Measurements from ENCODE around the gene FCMR.
A peak's percentile ranks its signal among the peaks of the same experiment; 100 is the strongest.

FCMR gene

DNA sequence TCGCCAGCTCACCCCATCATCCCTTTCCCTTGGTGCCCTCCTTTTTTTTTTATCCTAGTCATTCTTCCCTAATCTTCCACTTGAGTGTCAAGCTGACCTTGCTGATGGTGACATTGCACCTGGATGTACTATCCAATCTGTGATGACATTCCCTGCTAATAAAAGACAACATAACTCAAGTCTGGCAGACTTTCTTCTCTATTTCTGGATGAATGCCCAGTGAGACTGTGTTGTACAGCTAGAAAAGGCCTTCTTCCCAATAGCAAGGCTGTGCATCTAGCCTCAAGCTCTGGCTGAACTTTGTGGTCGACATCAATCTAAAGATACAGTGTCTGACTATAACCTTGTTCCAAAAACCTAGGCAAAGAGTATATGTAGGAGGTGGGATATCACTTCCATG lies 18.1 kb downstream of the FCMR start:
- FAIRE-seq, result no peak

DNA sequence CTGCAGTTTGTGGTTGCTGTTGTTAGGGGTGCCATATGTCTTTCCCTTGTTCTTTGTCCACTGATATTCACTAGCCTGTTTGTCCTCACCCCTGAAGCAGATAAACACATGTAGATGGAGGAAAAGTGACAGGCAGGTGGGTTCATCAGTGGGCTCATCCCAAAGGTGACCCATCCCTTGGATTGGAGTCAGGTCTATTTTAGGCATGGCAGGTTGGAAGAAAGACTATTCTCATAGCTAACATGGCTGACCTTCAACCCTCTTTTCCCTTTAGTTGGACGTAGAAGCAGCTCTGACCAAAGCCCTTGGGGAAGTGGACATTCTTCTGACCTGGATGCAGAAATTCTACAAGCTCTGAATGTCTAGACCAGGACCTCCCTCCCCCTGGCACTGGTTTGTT lies 19.0 kb downstream of the FCMR start:
- FAIRE-seq, result no peak
- no peak for DNase-seq (ENCODE audit: insufficient read length, low spot score)

More for the DNA sequence above, 18.1 kb downstream of the FCMR start:
- DNase-seq (ENCODE audit: insufficient read length, low spot score), result no peak

DNA sequence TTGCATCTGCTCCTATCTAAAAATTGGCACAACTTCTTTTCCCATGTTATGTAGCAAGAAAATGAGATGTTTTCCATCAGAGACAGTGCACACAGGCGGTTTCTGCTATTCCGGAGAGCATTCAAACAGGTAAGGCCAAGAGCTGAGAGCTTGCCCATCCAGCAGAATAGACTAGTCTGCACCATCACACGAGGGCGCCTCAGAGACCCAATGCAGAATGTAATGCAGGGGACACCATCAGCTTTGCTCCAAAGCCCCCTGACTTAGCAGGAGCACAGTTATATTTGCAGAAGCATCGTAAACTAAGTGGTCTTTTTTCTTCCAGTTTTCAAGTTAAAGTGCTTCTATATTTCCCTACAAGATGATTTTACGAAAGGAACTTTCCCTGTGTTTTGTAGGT lies 19.8 kb downstream of the FCMR start:
- no peak for FAIRE-seq

DNA sequence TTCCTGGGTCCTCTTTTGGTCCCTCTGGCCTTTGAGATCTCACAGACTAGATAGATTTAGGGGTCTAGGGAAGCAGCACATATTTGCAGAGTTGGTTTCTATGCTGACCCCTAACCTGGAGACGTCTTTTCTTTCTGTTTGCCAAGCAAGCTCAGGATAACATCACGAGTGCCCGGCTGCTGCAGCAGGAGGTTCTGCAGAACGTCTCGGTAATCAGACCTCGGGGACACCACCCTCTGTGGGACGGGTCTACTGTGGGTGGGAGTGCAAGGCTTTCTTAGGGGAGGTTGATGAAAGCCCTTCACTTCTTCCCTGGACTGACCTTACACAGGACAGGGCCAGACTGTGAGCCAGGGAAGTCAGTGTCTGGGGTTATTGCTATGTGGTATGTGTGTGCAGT lies 21.6 kb downstream of the FCMR start:
- FAIRE-seq (no peak), DNase-seq (ENCODE audit: insufficient read length, low spot score) (no peak)

More for the DNA sequence above, 19.8 kb downstream of the FCMR start:
- no peak for DNase-seq (ENCODE audit: insufficient read length, low spot score)

DNA sequence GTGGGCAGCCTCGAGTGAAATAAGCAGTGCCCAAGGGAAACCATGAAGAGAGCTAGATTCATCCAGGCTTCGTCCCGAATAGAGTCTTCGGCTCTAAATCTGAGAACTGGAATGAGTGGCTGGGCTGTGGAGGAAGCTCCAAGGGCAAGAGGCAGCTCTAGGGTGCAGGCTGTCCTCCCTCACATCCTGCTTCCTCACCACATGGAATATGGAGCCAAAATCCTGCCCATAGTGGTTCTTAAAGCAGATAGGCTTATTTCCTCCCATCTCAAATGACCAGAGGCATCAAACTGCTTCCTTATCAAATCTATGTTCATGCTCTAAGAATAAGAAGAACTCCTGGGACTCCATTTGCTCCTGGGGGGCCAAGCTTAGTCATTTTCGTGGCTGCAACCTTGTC lies 22.0 kb downstream of the FCMR start:
- DNase-seq (ENCODE audit: insufficient read length, low spot score), result no peak
- no peak for FAIRE-seq

DNA sequence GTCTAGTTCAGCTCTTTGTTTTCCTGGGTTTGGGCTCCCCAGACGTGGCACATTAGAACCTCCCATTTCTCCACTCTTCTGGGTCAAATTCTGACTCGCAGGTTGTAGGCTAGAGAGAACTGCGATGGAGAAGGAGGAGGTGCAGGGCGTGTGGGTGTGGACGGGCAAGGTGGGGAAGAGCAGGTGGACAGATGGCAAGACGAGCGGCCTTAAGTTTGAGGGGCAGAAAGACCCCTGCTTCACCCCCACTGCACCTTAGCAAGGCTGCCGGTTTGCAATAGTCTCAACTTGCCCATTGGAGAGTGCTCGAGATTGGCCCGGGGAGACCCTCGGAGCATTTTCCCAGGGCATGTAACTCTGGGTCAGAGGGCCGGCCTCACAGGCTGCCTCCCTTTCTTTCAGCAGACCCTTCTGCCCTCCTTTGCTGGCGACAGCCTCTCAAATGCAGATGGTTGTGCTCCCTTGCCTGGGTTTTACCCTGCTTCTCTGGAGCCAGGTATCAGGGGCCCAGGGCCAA lies 22.8 kb downstream of the FCMR start:
- no peak for FAIRE-seq
- DNase-seq (ENCODE audit: insufficient read length, low spot score), result no peak

DNA sequence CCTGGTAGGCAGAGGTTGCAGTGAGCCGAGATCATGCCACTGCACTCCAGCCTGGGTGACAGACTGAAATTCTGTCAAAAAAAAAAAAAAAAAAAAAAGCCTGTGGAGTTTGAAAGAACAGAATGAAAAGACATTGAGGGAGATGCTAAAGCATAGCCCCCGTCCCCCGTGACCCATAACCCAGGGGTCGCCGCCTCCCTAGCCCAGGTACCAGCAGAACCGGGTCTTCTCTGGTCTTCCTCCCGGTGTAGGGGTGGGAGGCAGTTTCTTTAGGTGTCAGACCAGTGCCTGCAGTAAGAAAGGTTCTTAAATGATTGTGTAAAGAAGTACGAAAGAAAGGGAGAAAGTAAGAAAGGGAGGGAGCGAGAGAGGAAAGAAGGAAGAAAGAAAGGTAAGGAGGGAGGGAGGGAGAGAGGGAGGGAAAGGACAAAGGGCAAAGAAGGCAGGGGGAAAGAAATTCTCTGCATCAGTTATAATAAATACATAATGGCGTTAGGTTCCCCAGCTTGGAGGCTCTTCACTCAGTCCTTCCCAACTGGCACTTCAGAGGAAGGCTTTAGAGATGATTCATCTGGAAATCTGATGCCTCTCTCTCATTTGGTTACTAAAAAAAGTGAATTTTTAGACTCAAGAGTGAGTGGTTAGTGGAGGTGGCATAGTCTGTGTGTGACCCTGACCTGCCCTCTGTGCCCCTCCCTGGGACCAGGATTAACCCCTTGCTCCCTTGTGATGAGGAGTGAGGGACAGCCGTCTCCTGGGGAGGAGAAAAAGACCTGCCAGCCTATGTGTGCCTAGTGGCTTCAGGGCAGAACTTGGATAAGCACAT lies 23.4 kb downstream of the FCMR start:
- peak; percentile 59 for DNase-seq (ENCODE audit: insufficient read length, low spot score)
- peak; percentile 48 for FAIRE-seq

DNA sequence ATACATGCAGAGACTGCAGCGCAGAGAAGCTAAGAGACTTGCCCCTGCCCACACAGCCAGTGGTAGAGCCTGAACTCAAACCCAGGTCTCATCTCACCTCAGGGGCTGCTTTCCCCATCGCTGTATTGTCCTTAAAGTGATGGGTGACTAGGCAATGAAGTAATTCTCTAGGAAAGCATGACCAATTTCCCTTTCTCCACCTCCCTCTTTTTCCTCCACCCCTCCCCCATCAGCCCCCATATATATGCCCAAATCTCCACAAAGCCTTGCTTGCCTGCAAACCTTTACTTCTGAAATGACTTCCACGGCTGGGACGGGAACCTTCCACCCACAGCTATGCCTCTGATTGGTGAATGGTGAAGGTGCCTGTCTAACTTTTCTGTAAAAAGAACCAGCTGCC lies 24.6 kb downstream of the FCMR start, which contains the start of gene IL24:
Gene IL24, plus strand, starts transcription at position 269 of the 400 bp plus-strand sequence. CDS start 390 bp downstream, outside the sequence.
- DNase-seq (ENCODE audit: insufficient read length, low spot score), result no peak
- FAIRE-seq, result no peak

DNA sequence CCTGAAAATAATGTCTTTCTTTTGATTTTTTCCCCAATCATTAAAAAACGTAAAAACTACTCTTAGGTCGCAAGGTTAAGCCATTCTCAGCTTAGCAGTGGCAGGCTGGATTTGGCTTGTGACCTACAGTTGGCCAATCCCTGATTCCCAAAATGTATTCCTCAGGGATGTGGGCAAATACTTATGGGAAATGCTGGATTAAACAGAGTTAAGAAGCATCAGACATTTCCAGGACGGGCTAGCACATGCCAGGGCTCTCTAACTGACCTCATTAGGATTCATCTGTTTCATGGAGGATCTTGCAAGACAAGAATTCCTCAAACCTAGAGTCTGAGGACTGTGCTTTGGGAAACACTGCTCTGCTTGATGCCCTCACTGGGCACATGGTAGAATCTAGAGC lies 25.5 kb downstream of the FCMR start:
- FAIRE-seq, result no peak
- DNase-seq (ENCODE audit: insufficient read length, low spot score), result no peak

DNA sequence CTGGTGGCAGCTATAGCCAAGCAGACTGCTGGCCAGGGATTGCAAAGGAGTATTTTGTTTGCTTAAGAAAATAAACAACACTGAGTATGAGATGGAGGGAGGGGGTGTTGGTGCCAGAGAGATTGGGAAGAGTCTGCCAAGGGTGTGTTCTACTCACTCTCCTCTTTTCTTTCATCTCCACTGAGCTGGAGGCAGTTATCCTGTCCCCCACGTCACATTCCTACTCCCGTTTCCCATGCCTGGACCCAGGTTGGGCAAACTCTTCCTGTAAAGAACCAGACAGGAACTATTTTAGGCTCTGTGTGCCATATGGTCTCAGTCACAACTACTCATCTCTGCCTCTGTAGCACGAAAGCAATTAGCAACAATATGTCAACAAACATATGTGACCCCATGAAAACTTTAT lies 25.9 kb downstream of the FCMR start:
- no peak for DNase-seq (ENCODE audit: insufficient read length, low spot score)
- FAIRE-seq, result no peak

DNA sequence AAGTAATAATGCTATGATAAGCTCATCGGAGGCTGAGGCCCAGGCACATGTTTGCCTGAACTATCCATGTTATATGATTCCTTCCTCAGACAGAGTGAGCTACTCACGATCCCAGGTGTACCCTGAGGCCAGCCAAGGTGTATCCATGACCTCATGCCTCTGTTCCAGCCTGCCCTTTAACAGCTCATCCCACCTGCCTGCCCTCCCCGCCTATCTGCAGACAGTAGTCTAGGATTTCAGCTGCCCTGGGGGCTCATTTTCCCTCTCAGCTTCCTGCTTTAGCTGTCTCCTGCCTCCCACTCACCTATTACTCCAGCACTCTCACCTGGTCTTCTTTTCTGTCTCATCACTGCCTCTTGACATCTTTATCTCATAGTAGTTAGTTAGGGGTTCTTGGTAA lies 26.4 kb downstream of the FCMR start:
- DNase-seq (ENCODE audit: insufficient read length, low spot score) (no peak), FAIRE-seq (no peak)

DNA sequence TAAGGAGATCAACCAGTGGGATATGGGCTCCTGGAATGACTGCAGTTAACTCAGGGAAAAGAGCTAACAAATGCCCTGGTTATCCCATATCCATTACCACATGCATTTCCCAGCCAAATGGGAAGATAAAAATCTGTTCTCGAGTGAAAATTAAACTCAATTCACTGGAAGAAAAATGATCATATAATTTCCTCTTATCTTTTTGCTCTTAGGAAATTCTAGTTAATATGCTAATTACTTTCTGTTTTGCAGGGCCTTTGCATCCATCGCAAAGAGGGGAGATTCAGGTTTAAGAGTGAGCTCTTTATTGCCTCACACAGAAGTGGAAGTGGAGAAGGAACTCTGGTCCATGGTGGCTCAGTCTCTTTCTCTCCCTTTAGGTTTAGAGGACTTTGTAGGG lies 28.4 kb downstream of the FCMR start:
- FAIRE-seq (no peak), DNase-seq (ENCODE audit: insufficient read length, low spot score) (no peak)

DNA sequence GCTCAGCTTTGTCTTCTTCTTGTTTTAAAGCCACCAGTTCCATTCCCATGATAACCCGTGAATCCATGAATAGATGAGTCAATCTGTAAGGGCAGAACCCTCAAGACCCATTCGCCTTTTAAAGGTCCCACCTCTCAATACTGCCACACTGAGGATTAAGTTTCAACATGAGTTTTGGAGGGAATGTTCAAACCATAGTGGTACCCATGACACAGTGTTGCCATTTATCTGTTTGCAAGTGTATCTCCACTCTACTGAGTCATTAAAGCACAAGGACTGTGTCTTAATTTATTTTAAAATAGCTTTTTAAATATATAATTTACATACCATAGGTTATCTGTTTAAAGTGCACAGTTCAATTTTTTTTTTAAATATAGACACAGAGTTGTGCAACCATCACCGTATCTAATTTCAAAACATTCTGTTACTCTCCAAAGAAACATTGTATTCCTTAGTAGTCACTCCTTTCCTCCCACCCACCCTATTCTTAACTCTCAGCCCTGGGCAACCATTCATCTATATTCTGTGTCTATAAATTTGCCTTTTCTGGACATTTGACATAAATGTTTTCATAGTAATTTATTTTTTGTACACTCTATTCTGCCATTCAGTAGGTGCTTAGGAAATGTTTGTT lies 29.3 kb downstream of the FCMR start:
- DNase-seq (ENCODE audit: insufficient read length, low spot score), result no peak
- FAIRE-seq, result no peak

DNA sequence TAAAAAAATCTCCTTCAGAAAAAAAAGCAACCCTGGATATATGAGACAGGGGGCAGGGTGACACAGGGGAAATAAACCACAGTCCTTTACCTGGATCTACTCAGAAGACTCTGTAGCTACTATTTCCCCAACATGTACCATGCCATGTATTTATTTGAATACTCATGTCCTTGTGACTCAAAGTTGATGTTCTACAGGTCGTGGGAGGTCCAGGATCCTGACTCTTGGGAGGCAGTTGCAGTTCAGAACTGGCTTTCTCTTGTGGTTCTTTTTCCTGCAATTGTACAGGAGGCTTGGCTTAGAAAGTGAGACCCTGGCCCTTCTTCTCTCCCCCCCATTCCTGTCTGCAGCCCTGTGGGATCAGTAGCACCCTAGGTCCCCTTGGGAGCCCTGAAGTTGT lies 30.3 kb downstream of the FCMR start:
- FAIRE-seq, result no peak
- no peak for DNase-seq (ENCODE audit: insufficient read length, low spot score)

DNA sequence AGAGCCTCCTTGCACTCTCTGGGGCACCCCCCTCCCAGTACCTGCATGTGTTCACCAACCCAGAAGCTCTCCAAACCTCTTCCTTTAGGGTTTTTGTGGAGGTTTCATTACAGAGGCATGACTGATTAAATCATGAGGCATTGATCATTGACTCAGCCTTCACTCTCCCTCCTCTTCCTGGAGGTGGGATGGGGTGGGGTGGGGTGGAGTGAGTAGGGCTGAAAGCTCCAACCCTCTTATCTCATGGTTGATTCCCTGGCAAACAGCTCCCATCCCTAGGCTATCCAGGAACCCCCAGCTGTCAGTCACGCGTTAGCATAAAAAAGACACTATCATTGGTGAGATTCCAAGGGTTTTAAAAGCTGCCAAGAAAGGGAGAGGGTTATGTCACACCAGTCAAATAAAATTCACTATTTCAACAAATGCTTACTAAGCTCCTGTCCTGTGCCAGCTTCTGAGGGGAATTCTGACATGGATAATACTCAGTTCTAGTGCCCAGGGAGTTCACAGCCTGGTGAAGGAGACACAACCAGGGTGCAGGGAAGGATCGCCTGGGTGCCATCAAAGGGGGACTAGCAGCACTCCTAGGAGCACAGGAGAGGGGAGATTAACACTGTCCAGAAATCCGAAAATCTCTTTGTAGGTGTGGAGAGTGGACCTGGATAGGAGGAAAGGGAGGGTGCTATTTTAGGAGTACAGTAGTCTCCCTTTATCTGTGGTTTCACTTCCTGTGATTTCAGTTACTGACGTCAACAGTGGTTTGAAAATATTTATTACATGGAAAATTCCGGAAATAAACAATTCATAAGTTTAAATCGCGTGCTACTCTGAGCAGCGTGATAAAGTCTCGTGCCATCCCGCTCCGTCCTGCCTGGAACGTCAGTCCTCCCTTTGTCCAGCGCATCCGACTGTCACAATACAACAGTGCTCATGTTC lies 31.3 kb downstream of the FCMR start:
- FAIRE-seq (peak; percentile 69), DNase-seq (ENCODE audit: insufficient read length, low spot score) (peak; percentile 72)

DNA sequence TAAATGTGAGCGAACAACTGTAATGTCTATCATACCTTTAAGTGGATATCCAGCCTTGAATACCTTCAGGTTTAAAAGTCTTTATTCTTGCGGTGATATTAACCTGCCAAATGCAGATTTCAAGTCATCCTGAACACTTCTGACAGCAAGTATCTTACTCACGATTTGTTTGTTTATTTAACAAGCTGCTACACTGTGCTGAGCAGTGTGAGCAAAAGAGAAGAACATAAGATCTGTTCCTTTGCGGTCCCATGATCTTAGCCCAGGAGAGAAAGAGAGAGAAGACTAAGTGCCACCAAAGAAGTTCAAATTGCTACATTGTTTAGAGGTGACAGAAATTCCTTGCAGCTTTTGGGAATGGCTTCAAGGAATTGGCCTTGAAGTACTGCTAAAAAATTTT lies 34.0 kb downstream of the FCMR start:
- FAIRE-seq, result no peak
- no peak for DNase-seq (ENCODE audit: insufficient read length, low spot score)

DNA sequence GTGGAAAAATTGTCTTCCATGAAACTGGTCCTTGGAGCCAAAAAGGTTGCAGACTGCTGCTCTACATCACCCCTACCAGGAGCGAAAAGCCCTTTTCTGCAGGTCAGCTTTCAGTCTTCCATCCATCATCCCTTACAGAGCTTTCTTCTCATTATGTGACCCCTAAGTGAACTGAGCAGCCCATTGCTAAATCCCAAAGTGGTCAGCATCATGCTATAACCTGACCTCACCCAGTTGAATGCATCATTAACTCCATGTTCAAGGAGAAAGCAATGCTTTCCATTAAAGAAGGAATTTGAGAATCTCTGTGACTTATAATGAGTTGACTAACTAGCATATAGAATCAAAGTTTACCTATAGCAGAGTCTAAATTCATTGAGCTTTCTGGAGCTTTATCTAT lies 34.9 kb downstream of the FCMR start:
- no peak for FAIRE-seq
- no peak for DNase-seq (ENCODE audit: insufficient read length, low spot score)

DNA sequence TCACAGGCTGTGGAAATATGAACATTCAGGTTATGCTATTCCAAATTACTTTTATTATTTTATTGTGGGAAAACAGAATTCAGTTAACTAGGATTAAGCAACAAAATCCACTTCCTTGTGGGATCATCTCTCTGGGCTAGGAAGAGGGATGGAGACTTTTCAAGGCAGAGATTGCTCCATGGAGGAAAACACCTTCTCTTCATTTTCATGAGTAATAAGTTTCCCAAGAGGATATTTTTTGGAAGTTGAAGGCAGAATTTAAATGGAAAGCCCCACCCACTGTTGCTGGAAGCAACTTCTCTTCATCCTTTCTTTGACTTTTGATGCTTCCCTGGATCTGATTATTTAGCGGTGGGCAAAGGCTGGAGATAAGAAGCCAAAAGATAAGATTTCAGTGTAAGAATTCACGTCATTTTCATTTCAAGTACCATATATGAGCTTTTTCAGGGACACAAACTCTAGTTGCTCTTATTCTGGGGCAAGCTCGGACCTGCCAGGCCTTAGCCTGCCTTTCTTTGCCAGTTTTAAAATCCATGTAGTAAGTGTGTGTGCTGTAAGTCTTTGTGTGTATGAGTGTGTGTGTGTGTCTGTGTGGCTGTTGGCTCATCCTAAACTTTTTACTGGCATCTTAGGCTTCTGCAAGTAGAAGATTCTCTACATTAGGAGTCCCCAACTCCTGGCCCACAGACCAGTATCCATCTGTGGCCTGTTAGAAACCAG lies 36.2 kb downstream of the FCMR start:
- no peak for FAIRE-seq

DNA sequence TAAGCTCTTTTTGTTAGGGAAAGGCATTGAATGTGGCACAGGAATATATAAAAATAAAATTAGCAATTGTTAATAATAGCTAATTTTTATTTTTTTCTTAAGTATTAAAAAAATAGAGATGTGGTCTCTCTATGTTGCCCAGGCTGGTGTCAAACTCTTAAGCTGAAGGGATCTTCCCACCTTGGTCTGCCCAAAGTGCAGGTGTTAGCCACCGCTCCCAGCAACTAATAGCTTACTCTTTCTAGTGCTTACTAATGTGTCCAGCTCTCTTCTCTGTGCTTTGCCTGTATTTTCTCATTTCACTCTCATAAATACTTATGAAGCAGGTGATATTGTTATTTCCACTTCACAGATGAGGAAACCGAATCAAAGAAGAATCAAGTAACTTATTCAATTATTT lies 37.9 kb downstream of the FCMR start:
- no peak for DNase-seq (ENCODE audit: insufficient read length, low spot score)
- no peak for FAIRE-seq

More for the DNA sequence above, 36.2 kb downstream of the FCMR start:
- DNase-seq (ENCODE audit: insufficient read length, low spot score), result no peak

DNA sequence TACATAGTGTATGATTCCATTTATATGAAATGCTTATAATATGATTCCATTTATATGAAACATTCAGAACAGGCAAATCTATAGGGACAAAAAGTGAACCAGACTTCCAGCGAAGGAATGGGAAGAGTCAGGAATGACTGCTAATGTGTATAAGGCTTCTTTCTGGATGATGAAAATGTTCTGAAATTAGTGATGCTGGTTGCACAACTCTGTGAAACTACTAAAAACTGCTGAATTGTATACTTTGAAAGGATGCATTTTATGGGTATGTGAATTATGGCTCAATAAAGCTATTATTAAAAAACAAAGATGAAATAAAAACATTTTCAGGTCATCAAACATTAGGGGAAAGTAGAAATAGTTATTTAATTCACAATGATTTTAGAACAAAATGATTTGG lies 38.6 kb downstream of the FCMR start:
- DNase-seq (ENCODE audit: insufficient read length, low spot score) (no peak), FAIRE-seq (no peak)

All from HTR-8/SVneo (cell line).